Stimulated activated CD8-positive, alpha-beta memory T cell treated with anti-CD3 and anti-CD28 coated beads, Interleukin-12 subunit alpha, Interleukin-12 subunit beta, amount 100 ng/mL, for 24 hours (primary cell): Measurements from ENCODE around the gene DUSP28.

Experiments
- DNase-seq: peaks from one replicate; pipeline ENCODE4 v3.0.0-alpha.2; 2020; ENCODE audit errors: extremely low read depth

DUSP28 gene

DNA sequence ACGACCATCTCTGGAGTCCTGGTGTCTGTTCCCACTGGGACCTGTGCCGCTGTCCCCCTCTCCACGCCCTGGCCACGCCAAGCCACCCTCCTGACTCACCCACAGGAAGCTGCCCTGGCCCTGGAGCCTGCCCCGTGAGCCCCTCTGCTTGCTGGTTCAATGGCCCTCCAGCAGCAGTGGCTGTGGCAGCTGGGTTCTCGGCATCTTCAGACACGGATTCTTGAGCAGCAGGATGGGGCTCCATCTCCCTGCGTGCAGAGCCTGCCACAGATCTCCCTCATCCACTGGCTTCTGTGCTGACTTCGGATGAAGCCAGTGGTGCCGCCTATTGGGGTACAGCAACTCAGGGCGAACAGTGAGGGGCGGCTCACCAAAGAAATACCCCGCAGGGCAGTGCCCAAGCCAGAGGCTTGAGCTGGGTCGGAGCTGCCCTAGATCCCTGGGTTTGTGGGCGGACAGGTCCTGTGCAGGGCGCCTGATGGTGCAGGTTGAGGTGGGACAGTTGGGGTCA lies 40.3 kb downstream of the DUSP28 start:
- DNase-seq: no peak

- DNase-seq: no peak
Observed at GRCh38 chr2:240601061-240601830, 41.1 kb downstream of the DUSP28 start.

GRCh38 chr2:240601831-240602160 lies 41.6 kb downstream of the DUSP28 start:
- no peak for DNase-seq

DNA sequence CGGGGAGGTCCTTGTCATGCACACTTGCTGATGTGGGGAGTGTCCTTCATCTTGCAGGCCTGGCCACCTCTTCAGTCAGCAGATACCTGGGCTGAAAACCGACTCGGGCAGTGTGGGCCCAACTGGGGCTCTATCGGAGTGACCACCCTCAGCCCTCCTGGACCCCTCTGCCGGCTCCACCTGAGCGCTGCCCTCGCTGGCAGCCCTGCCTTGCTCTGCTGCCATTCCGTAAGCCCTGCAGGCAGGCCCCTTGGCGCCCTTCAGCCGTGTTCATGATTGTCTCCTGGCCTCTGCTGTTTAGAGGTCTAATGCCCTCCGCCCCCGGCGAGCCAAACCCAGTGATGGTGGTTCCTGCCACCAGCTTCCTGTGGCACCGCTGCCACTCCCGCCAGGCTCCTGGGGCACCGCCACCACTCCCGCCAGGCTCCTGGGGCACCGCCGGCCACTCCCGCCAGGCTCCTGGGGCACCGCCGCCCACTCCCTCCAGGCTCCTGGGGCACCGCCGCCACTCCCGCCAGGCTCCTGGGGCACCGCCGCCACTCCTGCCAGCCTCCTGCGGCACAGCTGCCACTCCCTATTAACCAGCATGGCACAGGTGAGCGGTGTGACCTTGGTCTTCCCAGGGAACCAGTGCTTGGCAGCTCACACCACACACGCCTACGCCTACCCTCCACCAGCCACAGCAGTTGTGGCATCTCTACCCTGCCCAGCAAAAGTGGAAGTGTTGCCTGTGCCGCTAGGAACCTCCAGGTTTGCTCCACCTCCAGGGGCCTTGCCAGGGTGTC lies 42.3 kb downstream of the DUSP28 start:
- no peak for DNase-seq

- DNase-seq: no peak
Observed at GRCh38 chr2:240603081-240603835, 43.1 kb downstream of the DUSP28 start.

DNA sequence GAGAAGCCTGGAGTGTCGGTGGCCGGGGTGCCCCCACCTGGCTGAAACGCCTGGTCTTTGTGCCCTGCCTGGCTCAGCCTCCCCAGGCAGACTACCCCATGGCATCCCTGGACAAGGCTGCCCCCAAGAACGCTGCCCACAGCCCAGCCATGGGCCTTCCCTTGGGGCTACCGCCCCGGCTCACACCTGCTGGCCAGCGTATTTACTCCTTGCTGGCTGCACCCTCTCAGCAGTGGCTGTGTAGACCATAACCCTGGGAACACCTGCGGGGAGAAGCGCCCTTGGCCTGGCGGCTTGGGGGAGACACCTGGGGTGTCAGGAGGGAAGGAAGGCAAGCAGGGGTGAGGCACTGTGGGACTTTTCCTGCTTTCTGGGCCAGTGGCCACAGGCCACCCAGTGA lies 43.7 kb downstream of the DUSP28 start:
- no peak for DNase-seq

DNA sequence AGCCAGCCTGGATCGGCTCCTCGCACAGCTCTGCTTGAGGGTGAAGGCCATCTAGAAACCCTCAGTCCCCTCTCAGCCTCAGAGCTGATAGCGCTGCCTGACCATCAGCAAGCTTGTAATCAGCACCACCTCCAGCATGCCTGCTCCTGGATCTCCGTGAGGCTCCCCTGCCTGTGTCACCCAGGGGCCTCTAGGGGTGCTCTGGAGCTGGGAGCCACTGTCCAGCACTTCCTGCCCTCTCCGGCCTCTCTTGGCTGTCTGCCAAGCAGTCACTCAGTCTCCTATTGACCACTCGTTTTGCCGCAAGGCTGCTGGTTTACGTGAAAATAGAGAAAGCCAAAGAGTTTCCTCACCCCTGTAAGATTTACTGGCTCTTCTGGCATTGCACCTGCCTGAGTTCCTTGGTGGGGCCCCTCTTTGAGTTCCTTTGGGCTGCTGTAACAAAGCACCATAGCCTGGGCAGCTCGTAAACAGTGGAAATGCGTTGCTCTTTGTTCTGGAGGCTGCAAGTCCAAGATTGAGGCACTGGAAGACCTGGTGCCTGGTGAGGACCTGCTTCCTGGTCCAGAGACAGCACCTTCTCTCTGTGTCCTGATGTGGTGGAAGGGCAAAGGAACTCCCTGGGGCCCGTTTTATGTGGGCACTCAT lies 44.3 kb downstream of the DUSP28 start:
- no peak for DNase-seq

DNA sequence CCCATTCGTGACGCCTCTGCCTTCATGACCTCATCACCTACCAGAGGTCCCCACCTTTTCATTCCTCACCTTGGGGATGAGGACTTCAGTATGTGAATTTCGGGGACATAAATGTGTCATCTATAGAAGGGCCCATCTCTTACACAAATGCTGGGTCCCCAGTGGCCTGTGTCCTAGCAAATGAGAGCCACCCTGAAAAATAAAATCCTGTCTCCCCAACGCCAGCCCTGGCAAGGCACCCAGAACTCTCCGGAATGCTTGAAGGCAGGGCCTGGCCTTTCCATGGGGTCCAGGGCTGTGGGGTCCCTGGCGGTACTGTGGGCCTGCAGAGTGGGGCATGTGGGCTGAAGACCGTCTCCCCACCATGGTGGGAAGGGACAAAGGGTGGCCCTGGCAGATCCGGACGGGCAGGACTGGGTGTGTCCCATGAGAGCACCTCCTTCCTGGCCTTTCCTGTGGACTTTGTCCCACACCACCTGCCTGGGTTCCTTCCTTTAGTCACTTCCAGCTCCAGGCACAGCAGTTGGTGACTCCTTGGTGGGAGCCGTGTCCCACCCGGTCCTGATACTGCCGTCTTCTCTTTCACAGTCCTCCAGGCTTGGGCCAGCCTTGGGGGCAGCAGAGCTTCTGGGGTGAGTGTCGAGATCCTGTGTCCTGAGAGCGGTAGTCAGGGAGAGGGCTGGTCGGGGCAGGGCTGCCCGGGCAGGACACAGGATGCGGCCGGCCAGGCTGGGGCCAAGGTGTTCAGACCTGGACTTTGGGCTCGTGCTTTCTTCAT lies 45.0 kb downstream of the DUSP28 start:
- no peak for DNase-seq

- DNase-seq: no peak
Observed at GRCh38 chr2:240605867-240606743, 45.9 kb downstream of the DUSP28 start.

DNA sequence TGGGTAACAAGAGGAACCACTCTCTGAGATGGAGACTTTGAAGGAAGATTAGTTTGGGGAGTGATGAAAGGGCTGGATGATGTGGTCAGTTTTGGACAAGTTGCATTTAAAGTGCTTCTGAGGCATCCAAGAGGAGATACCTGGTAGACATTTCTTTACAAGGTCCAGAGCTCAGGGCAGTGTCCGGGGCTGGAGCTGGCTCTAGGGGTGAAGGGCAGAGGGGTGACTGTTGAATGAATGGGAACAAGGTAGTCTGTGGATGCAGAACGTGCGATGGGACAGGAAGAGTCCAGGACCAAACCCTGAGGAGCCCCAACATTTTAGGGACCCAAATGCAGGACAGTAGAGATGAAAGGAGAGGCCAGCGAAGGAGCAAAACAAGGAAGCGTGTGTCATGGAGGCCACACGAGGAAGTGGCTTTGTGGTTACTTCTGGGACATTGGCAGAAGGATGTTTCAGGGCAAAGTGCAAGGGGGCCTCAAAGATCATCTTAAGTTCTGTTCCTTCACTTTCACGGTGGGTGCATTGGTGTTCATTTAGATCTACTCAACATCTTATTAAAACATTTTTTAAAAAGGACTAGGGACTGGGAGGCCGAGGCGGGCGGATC lies 51.5 kb downstream of the DUSP28 start:
- no peak for DNase-seq
